NOMO-1 treated with dmso at 0.1 percent for 144 hours (cell line): Measurements from ENCODE around the gene DDX43.
"Not testable (repeated sequence)": the region's sequence is repeated elsewhere in the genome, so short reads cannot be mapped to it uniquely, and the experiment has no call there.

ENCODE experiments used
- DNase-seq: peaks from one replicate; lab custom pipeline; 2025; ENCODE audit not compliant: unreplicated experiment; lab: John Stamatoyannopoulos, UW

The DDX43 gene

DNA sequence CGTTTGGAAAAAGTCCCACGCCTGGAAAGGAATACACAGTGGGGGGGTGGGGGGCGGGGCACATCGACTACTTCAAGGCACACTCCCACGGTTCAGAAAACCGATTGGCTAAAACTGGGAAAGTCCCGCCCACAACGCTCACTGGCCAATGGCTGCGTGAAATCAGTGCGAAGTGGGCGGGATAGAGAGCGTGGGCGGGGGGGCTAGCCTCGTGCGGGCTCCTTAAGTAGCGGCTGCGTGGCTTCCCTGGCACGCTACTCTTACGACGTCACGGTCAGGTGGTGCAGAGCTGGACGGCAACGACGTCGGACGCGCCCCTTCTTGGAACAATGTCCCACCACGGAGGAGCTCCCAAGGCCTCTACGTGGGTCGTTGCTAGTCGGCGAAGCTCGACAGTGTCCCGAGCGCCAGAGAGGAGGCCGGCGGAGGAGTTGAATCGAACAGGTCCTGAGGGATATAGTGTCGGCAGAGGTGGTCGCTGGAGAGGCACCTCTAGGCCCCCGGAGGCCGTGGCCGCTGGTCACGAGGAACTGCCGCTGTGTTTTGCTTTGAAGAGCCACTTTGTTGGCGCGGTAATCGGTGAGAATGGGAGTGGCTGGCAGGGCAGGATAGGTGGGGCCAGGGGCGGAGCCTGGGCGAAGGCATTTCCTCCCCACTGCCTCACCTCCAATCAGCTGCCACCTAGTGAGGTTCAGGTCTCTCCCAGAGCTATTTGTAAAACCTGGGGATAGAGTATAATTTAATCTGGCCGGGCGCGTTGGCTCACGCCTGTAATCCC is at the start of gene DDX43:
DDX43 (plus strand) TSS at position 252 of the 778 bp plus-strand sequence; CDS start at position 330, 78 bp downstream.
- no peak for DNase-seq

DNA sequence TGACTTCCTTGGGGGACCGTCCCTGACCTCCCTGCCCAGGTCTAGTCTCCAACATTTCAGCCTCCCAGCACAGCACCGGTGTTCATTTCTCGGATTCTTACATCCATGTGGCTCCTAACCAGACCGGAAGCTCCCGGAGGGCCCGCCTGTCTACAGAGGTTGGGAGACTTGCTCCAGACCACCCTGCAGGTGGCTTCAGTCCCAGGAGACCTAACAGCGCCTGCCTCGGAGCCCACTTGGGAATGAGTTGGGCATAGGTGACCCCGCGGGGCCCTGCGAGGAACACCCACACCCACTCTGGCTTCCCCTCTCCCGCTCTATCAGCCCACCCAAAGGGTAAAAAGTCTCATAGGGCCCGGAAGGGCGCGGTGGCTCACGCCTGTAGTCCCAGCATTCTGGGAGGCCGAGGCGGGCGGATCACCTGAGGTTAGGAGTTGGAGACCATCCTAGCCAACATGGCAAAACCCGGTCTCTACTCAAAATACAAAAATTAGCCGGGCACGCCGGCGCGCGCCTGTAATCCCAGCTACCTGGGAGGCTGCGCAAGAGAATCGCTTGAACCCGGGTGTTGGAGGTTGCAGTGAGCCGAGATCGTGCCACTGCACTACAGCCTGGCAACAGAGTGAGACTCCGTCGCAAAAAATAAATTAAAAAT is 46.0 kb upstream of the DDX43 start:
- DNase-seq = no peak

DNA sequence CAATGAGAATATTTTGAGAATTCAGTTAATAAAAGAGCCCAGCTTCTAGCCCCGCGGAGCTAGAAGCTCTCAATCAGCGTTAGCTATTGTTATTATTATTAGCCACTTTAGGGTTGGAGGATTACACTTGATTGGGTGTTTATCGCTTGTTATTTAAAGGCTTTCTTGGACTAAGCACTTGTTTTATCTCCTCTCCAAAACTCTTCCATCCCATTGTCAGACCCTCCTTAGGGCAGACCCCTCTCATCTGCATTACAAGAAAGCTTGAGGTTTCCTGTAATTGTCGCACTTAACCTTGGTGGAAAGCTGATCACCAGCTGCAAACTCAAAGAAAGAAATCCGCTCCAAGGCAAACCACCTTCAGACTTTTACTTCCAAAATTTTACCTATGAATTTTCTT is 45.3 kb upstream of the DDX43 start:
- no peak for DNase-seq

DNA sequence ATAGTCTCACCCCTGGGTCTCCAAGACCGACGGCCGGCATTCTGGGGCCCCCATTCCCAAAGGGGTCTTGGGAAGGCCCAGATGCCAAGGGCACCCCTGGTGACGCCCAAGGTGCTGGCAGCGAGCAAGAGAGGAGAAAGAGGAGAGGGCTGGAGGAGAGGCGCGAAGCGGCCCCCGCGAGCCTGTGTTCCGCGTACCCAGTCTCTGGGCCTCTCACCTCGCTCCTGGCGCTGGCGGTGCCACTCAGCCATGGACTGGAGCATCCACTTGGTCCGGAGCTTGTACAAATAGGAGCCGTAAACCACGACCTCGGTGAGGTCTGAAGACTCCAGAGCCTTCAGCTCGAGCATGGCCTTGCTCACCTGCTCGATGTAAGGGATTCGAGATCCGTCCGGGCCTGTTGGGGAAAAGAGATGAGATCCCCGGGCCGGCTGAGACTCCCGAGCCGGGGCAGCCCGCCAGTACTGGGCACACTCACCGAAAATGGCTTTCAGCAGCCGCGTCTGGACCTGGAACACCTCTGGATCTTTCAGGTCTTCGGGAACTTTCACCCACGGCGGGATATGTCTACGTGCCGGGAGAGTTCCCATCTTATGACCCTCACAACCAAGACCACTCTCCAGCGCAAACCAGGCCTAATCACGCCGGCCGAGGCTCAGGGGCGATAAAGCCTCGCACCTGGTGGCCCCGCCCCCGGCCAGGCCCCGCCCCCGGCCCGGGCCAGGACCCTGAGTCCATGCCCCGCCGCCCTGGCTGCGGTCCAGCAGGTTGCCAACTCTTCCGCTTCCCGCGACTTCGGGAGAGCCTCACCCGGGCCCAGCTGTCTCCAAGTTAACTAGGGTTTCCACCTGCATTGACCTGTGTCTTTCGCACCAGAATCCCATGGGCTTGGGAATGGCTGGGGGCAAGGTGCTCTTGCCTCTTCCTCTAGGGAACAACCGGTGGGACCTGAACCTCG is 40.7 kb upstream of the DDX43 start, which contains the start of gene DPPA5:
DPPA5 (minus strand) TSS at position 641 of the 958 bp plus-strand sequence; CDS start at position 590, 51 bp downstream.
- no peak for DNase-seq

DNA sequence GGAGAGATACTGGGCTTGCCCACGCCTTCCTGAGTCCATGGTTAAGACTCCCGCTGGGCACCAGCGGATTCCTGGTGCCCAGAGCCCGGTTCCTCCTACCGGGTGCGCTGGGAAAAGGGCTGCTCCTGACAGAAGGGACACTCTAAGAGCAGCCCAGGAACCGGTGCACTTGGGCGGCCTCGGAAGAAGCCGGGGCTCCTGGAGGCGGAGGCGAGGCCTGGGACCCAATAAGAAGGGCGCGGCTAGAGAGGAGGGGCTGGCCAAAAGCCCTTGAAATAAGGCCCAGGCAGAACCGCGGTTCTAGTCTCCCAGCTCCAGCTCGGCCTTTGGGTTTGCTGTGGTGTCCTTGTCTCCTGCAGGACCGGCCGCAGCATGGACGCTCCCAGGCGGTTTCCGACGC is 32.3 kb upstream of the DDX43 start, which contains the start of gene KHDC3L:
KHDC3L (plus strand) TSS at position 301 of the 400 bp plus-strand sequence; CDS start at position 373, 72 bp downstream.
- no peak for DNase-seq

DNA sequence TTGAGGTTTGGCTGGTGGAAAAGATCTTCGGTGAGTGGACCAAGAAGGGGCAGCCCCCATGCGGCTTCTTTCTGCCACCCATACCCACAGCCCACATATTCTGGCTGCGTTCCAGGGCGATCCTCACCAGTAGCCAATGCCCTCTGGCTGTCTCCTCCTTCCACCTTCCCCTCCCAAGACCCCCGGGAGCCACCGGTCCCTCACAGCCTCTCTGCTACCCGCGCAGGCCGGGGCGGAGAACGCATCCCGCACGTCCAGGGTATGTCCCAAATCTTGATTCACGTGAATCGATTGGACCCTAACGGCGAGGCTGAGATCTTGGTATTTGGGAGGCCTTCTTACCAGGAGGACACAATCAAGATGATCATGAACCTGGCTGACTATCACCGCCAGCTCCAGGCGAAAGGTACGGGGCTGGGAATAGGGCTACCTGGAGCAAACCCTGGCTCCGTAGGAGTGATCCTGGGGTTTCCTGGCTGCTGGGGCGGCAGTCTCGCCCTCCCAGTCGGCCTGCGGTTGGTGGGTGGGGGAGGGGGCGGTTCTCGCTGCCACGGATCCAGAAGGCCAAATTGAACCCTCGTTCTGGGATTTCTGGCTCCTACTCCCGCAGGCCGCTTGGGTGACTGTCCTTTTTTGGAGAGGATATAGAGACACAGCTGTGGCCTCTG is 31.6 kb upstream of the DDX43 start:
- no peak for DNase-seq

DNA sequence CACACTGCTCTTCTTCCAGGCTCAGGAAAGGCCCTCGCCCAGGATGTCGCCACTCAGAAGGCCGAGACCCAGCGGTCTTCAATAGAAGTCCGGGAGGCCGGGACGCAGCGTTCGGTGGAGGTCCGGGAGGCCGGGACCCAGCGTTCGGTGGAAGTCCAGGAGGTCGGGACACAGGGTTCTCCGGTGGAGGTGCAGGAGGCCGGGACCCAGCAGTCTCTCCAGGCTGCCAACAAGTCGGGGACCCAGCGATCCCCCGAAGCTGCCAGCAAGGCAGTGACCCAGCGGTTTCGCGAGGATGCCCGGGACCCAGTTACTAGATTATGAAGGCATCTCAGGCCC is 31.1 kb upstream of the DDX43 start:
- no peak for DNase-seq

DNA sequence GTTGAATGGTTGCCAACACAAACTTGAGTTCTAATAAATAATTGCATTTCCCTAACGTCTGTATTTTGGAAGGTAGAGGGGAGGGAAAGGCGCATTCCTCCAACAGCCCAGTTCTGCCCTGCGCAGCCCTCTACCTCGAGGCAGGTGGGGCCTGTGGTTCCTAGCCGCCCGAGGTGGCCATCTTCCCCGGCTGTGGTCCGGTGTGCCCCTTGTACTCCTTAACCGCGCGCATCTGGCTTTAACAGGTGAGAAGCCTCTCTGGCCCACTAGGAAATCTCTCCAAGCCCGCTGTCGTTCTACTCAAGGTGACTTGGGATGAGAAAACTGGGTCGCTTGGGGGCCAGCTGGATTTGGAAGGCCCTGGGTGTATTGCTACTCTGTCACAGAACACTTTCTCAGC is 30.5 kb upstream of the DDX43 start:
- DNase-seq = no peak

DNA sequence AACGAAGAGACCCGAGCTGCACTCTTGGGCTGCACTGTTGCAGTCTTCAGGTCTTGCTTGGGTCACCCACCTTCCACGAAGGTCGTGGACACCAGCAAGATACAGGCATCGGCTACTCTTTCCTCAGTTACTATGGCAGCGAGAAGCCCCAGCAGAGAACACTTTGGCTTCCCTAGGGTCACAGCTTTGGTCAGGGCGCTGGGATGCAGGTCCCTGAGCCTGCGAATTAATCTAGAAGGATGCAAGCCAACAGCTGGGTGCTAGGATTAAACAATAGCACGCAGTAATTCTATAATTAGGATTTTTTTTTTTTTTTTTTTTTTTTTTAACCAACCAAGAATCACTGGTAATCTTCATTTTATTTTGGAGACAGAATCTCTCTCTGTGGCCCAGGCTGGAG is 30.1 kb upstream of the DDX43 start:
- DNase-seq = no peak

DNA sequence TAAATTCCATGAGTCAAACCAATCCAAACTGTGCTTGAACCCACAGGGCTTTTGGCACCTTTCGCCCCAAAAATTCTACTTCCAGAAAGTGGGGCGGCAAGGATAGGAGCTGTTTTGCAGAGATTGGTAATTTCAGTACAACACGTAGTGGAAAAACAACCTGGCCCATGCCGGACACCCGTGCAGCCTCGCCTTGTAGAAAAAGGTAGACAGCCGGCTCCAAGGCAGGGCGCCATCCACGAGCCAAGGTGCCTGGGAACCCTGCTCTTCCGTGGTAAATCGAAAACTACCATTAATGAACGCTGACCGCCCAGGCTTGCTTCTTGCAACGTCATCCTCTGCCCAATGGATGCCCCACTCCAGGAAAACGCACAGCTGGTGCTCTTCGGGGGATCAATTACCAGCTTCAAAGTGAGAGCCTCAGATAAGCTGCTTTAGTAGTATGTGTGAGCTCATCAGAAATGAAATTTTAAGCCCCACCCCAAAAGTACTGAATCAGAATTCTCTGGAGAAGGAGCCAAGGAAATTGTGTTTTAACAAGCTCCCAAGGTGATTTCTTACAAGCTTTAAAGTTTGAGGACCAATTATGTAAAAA is 26.8 kb upstream of the DDX43 start:
- DNase-seq = no peak

DNA sequence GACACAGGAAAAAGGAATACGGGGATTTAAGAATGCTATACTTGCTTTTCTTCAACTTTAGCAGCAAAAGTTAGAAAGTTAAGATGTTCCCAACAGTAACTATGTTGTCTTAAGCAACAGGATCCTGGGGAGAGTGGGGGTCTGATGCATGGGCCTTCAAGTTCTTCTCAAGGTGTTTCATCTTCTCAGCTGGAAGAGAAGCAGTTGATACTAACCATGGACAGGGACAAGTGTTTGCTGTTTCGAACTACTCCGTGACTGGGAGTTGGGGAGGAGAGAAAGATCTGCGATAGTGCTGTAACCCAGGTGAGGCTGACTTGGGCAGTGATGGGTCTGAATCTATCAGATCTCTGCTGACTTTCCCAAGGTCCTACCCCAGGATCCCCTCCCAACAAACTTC is 26.0 kb upstream of the DDX43 start:
- no peak for DNase-seq

DNA sequence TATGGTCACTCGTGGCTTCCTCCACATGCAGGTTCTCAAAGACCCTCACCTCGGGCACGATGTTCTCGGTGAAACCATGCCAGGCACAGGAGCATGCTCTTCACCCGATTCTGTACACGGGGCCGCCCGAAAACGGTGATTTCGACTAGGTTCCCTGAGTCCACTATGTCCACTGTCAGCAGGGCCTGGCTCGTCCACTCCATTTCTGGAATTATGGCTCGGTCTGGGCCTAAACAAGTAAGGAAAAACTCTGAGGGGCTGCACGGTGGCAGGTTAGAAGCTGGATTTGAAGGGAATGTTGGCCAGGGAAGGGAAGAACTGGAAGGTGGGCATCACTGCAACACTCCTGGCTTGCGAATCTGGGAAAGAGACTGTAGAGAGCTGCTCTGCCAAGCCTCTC is 25.5 kb upstream of the DDX43 start:
- no peak for DNase-seq

DNA sequence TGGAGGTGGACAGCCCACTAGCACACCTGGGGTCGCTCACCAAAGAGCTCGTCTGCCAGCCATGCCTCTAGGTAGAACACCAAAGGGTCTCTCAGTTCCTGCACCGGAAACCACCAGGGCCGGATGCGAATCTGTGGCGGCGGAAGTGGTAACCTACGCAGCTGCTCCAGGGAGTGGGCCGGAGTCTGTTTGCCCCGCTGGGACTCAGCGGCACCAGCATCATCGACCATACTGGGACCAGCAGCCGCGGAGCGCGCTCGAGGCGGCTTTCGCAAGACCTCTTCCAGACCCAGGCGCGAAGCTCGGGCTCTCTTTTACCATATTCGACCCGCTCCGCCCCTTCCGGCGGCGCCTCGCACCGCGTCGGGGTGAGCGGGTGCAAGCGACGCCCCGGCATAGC is 25.1 kb upstream of the DDX43 start, which contains the start of gene OOEP:
OOEP (minus strand) TSS at position 335 of the 400 bp plus-strand sequence; CDS start at position 230, 105 bp downstream.
- DNase-seq = no peak

DNA sequence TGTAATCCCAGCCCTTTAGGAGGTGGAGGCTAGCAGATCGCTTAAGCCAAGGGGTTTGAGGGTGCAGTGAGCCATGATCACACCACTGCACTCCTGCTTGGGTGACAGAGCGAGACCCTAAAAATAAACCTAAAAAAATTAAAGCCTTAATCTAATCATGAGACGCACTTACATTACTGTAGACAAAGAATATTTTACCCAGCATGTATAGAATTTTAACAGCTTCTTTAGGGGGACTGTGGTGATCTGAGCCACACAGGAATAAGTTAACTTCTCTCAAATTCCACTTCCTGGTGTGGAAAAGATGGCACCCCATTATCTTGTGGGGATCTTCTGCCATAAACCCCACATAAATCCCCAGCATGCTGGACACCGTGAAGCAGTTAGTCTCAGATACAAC is 22.6 kb upstream of the DDX43 start:
- no peak for DNase-seq

DNA sequence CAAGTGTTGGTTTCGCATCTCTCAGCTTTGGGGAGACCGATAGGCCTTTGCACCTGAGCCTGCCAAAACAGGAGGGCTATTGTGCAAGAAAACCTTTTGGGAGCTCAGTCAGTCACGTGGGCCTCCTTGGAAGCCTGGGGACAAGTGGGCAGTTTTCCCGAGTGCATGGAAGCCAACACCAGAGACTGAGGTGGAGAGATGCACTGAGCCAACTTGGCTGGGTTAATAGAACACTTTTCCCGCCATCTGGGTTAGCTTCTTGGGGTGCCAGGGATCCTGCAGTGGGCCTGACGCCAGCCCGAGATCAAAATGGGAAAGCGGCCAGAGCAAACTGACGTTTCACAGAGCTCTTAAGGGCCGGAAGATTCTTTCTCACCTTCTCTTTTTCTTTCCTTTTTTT is 22.1 kb upstream of the DDX43 start:
- DNase-seq = no peak

DNA sequence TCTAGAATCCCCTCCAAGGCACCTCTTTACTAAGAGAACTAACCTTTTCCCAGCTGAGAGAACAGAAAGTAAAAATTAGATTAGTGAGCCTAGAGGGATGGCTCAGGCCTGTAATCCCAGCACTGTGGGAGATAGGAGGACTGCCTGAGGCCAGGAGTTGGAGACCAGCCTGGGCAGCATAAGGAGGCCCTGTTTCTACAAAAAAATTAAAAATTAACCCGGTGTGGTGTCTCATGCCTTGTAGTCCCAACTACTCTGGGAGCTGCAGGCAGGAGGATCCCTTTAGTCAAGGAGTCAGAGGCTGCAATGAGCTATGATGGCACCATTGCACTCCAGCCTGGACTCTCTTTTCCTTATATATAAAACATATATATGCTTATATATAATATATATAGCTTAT is 19.4 kb upstream of the DDX43 start:
- DNase-seq = no peak

DNA sequence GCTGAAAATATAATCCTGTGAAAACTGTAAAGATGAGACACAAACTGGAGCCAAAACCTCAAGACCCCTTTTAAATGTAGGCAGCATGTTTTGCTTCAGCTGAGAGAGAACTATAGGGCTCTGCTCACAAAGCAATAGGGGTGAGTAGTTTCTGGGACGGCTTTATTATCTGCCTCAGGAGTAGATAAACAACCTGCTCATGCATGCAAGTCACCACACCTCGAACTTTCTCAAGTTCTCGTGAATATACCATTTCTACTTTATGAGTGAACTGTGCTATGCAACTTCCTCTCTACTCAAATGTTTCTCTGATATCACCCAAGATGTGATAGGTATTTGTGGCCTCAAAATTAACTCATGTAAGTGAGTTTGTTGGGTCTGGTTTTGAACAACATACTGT is 17.4 kb upstream of the DDX43 start:
- DNase-seq = no peak

DNA sequence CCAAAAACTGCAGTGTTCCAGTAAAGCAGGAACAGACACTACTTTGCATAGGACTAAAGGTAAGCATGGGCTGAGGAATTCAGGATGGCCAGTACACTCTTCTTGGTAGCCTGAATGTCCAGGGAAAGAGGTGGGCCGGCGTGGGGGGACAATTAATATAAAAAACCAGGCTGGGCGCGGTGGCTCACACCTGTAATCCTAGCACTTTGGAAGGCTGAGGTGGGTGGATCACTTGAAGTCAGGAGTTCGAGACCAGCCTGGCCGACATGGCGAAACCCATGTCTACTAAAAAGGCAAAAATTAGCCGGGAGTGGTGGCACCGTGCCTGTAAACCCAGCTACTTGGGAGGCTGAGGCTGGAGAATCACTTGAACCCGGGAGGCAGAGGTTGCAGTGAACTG is 13.1 kb upstream of the DDX43 start:
- not testable (repeated sequence) for DNase-seq

DNA sequence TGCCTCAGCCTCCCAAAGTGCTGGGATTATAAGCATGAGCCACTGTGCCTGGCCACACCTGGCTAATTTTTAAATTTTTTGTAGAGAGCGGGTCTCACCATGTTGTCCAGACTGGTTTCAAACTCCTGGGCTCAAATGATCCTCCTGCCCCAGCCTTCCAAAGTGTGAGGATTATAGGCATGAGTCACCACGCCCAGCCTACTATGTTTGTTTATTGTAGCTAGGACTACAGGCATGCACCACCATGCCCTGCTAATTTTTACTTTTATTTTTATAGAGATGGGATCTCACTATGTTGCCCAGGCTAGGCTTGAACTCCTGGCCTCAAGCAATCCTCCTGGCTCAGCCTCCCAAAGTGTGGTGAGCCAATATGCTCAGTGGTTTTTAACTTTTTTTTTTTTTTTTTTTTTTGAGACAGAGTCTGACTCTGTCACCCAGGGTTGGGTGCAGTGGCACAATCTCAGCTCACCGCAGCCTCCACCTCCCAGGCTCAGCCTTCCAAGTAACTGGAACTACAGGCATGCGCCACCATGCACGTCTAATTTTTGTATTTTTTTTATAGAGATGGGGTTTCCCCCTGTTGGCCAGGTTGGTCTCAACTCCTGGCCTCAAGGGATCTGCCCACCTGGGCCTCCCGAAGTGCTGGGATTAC is 12.0 kb upstream of the DDX43 start:
- DNase-seq = no peak

DNA sequence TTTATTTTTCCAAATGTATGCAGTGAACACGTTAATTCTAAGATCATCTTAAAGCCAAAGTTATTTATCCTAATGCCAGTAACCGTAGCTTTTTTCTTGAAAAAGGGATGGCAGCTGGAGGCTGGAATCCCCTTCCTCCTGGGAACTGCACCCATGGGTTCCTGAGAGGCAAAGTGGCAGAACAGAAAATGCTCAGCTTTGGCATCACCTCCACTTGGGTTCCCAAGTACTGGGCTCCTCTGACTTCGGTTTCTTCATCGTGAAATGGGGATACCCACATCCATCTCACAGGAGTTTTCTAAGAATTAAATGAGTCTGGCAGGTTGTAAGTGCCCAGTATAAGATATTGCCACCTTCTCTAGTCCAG is 6.2 kb upstream of the DDX43 start:
- no peak for DNase-seq
